HG02970 (cell line): ENCODE data around the gene UGT3A1.
"Not testable (repeated sequence)": the region's sequence is repeated elsewhere in the genome, so short reads cannot be mapped to it uniquely, and the experiment has no call there.

Experiments
- ATAC-seq: cut with Tn5 transposase; IDR thresholded peaks from one replicate; pipeline ENCODE4 v1.9.1; 2021; ENCODE audit warnings: mild to moderate bottlenecking, moderate library complexity, moderate number of reproducible peaks; ENCODE audit not compliant: unreplicated experiment, low FRiP score

UGT3A1 gene

DNA sequence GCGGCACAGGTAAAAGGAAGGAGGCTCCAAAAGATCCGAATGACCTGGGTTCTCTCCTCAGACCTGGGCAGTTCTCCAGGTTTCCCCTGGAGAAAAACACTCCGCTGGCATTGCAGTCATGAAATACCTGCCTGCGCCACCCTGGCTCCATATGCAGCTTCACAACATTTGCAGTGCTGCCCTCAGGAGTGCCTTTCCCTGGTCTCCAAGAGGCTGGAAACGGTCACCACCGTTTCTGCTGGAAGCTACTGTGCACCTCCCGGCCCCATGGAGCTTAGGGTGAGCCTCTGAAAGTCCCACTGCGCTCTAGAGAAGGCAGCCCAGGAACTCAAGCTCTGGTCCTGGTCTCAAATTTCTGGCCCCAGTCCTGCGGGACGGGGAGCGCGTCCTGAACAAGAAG, 670 bp downstream of the UGT3A1 start:
- no peak for ATAC-seq

DNA sequence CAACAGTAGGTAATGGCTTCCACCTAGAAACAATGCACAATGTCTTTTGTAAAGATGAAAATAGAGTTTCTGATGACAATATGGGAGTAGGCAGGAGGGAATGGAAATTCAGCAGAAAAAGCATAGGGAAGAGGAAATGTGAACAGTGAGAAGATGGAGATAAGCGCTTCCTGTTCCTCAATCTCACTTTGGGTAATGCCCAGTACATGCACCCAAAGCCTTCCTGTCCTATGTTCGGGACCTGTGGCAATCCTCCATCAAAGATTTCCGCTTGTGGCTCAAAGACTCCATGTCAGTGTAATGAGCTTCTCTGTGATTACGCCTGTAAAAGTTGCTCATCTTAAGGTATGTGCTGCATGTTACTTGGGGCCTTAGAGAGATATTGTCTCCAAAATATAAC, 2.7 kb downstream of the UGT3A1 start:
- ATAC-seq = no peak

DNA sequence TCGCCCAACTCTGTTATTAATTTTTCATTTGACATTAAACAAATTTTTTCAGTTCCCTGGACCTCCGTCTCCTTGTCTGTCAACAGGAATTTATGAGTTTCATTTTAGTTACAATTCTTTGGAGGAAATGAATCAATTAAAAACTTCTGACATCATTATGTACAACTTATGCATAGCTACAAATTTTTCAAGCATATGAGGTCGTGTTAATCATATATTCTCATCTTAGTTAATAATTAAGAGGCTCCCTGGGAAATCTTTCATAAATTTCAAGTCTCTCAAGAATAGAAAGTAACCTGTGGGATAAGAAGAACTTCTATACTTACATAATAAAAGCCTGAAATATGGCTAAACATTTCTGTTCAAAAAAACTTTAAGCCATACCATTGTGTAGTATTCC, 3.4 kb downstream of the UGT3A1 start:
- ATAC-seq = no peak

DNA sequence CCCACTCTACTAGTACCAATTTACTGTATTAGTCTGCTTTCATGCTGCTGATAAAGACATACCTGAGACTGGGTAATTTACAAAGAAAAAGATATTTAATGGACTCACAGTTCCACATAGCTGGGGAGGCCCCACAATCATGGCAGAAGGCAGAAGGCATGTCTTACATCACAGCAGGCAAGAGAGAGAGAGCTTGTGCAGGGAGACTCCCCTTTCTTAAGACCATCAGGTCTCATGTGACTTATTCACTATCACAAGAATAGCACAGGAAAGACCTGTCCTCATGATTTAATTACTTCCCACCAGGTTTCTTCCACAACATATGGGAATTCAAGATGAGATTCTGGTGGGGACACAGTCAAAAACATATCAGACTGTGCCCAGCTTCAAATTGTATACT, 11.5 kb downstream of the UGT3A1 start:
- no peak for ATAC-seq

DNA sequence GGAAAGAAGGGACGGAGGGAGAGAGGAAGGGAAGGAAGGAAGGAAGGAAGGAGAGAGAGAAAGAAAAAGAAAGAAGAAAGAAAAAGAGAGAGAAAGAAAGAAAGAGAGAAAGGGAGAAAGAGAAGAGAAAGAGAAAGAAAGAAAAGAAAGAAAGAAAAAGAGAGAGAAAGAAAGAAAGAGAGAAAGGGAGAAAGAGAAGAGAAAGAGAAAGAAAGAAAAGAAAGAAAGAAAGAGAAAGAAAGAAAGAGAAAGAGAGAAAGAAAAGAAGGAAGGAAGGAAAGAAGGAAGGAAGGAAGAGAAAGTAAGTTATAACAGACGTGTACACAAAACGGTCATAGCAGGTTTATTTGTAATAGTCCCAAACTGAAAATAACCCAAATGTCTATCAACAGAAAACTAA, 14.3 kb downstream of the UGT3A1 start:
- ATAC-seq = not testable (repeated sequence)

DNA sequence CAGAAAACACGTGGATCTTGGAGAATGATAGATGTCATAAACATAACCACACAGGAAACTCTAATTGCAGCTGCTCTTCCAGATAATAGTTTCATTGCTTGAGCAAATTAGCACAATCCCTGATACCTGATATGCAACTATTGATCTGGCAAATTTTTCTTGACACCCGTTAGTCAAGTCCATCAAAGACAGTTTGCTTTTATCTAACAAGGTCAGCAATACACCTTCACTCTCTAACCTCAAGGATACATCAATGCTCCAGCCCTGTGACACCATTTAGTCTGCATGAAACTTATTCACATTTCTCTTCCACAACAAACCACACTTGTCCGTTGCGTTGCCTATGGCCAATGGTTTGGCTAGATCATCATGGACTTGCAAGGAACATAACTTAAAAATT, 16.6 kb downstream of the UGT3A1 start:
- no peak for ATAC-seq

DNA sequence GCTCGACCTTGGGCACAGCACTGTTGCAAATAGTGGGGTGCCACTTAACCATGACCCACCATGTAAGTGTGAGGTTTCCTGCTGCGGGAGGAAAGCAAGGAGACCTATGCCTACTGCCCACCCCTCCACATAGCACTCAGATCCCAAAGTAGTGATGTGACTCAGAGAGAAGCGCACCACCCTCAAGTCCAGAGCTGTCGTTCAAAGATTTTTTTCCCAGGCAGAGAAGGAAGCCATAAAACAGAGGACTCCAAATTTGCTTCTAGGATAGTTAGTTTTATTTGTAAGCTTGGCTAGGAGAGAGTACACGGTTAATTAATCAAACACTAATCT, 19.3 kb downstream of the UGT3A1 start:
- ATAC-seq = no peak

DNA sequence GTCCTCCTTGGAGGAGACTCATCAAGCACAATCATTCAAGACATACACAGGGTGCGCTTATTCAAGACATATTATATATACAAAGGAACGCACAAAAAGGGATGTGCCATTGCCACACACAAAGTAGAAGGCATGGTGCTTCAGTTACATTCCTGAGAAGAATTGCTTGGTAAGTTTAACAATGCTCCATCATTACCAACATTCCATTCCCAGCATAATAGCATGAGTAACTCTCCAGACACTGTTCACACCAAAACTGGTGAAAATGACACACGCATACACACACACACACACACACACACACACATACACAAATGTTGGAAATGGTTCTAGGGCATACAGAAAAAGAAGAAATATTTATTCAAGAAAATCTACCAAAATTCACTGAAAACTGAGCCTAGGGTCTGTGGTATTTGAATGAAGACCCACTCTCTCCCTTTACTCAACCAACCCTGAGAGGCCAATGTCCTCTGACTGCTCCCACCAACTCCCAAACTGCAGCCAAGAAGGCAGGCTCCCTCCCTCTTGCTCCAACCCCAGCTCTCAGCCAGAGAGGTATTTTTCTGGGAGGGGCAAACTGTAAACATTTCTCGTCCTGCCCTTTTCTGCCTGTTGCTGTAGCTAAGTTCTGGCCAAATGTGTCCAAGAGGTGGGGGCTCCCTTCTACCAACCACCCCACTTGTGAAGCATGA, 19.9 kb downstream of the UGT3A1 start:
- ATAC-seq = no peak

DNA sequence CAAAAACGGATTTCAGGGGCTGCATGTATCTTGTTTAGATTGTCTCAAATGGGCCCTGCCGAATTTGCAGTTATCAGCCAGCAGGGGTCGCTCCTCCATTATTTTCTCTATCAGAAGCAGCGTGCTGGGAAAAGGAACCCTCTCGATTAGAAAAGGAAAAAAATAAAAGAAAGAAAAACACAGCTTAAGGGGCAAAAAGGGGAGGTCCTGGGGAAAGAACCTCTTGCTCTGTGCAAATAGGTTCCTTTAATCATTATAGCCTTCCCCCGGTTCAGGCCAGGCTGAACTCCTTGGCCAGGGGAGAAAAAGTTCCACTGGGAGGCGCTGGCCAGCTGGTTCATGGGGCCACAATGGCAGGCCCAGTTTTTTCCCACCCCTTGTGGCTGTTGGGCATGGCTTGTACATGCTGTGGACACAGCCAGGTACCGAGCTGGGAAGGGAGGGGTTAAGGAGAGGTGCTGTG, 27.8 kb downstream of the UGT3A1 start:
- no peak for ATAC-seq

DNA sequence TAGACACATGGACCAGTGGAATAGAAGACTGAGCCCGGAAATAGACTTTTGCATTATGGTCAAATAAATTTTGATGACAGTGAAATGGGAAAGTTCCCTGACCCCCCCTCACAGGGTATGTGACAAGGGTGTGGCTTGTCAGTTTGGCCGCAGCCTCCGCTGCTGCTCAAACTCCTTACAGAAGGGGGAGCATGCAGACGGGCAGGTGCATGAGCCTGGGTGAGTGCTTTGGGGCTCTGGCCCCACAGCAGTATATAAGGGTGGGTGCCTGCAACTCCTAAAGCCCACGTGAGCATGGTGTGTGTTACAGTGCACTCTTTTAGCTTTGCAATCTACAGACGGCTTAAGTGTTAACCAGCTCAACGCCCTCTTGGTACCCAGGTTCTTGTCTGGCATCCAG, 30.9 kb downstream of the UGT3A1 start:
- ATAC-seq = no peak

DNA sequence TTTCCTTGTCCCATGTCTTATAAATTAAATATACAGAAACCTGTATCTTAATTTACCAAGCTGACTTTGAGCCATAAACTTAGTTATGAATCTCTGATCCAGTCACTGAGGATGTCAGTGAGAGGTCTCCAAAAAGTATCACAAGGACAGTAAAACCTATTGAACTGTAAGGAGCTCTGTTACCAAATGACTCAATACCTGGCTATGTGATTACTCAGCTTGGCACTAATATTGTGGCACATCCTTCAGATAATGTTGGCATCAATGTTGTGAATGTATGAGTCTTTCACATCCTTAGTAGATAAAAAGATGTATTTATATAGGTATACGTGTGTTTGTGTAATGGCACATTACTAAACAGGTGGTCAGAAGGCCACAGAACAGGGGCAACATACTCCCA, 34.8 kb downstream of the UGT3A1 start:
- ATAC-seq = no peak

DNA sequence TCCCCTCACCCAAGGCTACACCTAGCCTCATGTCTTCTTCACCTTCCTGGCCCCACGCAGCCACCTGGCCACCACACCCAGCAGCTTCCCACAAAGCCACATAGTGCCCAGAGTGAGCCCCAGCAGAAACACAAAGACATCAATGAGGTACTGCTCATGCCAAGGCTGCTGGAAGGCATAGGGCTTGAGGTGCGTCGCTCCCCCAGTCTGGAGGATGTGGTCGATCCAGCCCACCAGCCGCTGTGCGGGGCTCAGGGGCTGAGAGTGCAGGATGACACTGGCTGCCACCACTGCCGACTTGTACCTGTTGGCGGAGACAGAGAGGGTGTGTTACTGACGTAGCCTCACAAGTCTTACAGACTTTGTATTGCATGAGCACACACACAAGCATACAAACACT, 37.0 kb downstream of the UGT3A1 start:
- no peak for ATAC-seq

DNA sequence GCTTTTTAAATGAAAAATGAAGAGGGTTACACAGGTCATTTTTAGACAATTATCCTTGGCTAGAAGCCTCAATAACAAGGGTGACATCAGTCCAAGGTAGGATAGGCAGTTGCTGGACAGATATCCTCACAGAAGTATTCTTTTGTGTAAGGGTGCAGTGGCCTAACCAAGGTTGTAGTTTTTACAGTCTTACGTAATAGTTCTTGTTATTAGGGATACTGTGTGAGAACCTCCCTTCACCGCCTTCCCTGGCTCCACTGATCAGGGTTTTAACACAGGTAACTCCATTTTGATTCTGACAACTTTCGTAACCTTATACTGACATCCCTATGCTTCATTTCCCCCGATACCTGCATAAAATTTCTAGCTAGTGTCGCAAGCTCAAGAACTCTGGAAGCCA, 44.1 kb downstream of the UGT3A1 start:
- ATAC-seq = no peak

DNA sequence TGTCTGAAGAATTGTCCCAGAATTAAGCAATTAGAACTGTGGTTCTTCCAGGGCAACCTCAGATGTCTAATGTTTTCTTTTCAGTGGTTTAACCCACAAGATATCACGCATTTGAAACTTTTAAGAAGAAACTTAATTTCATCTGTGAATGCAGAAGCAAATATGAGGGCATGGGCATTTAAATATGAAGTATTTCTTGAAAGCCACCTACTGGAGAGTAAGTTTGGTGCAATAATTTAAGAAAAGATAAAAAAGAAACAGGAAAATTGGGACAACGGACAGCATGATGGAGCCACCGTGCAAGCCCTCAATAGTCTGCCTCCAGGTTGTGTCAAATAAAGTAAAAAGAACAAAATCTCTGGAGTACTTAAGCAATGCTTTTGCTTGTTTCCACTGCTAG, 51.6 kb downstream of the UGT3A1 start:
- ATAC-seq = no peak

DNA sequence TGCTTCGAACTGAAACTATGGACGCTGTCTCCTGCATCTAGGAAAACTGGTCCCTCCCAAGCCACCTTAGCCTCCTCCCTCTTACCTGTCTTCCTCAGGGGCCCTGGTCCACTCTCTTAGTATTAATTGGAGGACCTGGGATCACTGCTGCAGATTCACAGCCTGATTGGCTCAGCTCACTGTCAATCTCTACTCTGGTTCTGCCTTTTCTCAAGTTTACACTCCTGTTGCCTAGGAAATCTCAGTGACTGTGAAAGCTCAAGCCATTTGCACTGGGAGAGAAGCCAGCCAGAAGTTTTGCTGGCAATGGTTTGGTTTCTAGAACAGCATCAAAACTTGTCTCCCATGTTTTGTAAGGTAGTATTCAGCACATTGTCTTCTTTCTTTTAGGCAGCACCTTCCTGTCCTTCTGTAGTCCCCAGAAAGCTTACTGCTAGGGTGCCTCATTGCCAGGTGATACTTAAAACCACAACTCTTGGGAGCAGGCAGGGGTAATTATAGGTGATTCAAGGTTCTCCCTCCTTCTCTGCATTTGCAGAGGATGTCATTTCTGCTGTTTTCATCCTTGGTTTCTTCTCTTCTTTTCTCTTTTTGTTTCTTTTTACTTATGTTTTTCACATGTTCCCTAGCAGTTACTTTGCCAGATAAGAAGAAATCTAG, 52.5 kb downstream of the UGT3A1 start, which contains the start of gene CAPSL:
CAPSL (minus strand) TSS at position 55 of the 660 bp plus-strand sequence. CDS start 17,502 bp downstream, outside the sequence.
- ATAC-seq = no peak

DNA sequence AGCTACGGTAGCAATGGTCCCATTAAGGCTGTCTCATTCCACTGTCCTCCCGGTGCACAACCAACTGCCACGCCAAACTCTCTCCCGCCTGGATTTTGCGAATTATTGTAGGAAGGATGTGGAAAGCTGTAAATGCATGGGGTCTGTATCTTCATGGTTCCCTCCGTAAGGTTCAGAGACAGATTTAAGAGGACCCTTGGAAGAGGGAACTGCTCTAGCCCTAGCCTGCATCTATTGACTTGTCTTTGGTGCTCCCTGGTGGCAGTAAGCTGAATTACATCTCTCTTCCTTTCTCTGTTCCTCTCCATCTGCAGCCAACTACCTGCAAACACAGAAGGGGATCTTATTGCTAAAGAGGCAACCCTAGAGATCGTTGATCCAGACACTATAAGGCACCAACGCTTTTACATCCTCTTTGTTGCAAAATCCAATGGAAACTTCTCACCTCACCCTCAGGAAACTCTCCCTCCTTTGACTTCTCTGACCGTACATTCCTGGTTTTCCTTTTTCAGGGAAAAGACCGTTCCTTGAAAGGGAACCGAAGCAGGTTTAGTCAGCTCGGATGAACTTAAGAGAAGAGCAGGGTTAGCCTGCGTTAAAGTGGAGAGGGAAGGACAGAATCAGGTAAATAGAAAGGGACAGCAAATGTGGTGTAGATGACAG, 64.7 kb downstream of the UGT3A1 start:
- ATAC-seq = no peak

DNA sequence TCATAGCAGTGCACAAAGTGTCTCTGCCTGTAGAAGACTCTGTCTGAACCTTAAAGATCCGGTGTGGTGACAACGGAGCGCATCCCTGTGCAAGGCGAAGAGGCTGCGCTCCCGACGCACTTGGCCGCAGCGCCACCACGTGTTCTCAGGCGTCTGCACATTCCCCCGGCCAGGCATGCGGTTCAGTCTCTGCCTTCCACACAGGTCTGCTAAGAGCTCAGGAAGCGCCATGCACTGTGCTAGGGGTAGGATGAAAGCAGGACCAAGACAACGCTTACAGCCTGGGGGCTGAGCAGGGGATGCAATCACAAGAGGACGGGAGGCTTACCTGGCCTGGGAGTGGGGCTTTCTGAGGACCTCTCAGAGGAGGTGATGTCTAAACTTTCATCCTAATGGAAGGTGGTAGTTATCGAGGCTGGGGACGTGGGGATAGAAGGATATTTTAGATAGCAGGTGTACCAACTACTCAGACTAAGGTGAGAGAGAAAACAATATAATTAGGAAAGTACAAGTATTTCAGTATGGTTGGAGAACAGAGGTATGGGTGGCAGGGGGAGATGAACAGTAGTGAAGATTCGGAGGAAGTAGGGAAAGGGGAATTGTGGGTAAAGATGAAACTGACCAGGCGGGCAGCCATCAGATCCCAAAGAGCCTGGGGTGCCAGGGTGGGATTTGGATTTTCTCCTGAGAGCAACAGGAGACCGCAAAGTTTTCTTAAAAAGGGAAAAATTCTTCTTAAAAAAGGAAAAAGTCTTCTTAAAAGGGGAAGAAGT, 66.1 kb downstream of the UGT3A1 start:
- ATAC-seq = no peak

DNA sequence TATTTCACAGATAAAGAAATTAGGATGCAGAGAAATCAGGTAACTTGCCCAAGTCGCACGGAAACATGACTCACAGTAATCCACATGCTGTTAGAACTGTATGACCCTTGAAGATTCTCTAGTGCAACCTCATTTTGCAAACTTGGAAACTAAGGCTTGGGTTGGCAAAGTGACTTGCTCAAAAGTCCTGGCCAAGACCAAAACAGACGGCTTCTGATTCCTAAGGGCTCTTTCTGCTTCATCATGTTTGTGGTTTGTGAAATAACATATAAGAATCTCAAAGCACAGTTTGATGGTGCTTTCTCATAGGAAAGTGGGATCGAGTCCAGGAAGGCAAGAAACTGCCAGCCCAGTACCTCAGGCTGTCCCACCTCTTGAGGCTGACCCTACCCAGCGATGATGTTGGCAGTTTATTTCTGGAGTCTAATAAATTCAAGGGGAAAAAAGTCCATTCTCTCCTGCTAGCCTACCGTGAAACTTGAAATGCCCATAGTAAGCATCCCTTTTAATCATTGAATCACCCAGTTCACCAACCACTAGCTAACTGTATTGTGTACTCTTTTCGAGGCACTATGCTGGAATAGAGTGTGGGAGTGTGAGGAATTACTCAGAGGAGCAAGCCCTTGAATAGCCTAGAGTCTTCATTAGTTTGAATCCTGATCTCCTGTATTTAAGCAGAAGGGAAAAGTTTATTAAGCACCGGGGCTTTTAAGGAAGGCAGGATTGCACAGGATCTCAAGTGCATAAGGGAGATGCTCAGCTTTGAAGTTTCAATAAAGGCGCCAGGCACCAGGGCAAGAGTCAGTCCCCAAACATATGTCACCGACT, 66.9 kb downstream of the UGT3A1 start:
- ATAC-seq = no peak

DNA sequence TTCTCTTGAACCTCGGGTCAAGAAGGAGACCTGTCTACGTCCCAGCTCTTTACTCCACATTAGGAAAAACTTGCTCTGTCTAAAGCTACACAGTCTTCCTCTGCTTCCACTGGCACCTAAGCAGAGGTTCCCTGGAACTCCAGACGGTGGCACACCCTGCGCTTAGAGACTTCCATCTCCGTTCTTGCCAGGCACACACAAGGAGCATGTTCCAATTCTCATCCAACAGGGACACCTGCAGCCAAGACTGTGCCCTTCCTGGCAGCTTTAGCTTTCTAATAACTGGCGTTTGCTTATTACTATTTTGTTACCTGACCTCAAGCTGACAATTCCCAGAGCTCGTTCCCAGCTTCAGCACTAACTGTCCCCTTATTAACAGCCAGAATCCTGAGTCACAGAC, 68.7 kb downstream of the UGT3A1 start:
- no peak for ATAC-seq

DNA sequence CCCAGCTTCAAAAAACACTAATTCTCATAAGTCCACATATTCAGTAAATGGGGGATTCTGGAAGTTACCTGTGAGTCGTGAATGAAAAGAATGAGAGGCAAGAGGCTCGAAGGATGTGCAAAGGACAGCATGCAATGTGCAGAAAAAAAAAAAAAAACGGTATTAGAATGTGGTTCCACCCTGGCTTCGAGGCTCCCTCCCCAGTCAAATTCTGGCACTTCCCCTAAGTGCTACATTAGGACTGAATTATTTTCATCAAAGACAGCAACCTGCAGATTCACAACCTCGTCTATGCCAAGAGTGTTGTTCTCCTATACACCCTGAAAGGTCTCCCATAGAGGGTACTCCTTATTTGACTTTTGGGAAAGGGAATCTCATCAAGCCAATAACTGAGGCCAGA, 69.3 kb downstream of the UGT3A1 start:
- no peak for ATAC-seq
